NCI-H1436 (cell line): ENCODE measurements around the gene GARS1.
"Not testable (repeated sequence)": the region's sequence is repeated elsewhere in the genome, so short reads cannot be mapped to it uniquely, and the experiment has no call there.

Source experiments
- DNase-seq: peaks from one replicate; lab custom pipeline; 2025; lab: John Stamatoyannopoulos, UW

GARS1 gene

DNA sequence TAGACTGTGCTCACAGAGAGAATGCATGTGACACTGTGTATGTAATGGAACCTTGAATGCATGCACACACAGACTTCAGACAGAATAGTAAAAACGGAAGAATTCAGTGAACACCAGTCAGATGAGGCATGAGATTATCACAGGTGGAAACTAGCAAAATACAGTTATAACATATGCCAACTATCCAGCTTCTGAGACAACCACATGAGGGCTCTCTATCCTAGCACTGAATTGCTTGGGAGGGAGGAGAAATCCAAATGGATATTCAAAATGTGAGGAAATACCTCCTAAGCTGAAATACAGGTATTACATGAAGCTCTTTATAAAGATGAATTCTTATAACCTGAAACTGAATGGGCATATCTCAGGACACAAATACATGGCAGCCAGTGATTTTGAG, 30.6 kb downstream of the GARS1 start:
- no peak for DNase-seq

DNA sequence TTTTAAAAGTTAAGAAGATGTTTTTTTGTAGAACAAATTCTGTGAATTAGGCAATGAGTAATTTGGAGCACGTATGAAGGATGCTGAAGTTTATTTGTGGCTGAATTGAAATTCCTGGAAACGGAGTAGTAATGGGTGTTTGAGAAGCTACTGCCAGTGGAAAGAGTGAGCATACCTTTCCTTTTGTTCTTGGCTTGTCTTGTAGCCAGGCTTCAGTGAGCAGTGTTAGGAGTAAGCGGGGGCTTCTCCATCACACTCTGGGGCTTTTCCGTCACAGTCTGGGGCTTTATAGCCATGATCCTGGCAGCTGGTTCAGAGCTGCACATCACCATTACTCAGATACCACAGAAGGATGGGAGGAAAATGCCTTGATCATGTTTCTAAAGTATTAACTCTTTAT, 32.3 kb downstream of the GARS1 start:
- no peak for DNase-seq

DNA sequence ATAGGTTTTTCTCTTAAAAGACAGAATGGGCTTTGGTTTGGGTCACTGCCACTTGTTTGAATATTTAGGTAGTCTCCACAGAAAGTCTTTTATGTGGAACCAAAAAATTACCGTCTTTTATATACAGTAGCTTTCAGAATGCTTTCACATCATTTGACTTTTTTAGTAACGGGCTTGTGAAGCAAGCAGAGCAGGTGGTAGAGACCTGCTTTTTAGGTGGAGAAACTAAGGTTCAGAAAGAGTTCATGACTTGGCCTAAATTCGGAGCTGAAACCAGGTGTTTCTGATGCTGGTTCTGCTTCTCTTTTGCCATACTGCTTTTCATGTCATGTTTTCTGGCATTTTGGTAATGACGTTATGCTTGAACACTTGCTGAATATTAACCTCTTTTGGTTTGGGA, 36.3 kb downstream of the GARS1 start:
- DNase-seq: no peak

DNA sequence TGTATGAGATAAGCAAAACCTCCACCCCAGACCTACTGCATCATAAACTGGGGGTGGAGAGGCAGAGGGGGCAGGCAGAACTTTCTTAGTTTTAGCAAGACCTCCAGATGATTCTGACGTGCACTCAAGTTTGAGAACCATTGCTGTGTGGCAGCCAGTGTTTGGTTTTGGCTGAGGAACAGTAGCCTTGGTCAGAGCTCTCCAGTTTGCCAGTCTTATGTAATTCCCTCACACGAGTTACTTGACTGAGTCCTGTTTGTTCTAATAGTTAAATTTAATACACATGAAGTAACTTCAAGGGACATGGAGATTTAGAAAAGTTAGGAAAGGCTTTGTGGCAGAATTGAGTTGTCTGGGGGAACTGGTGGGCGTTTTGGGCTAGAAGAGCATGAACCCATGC, 38.5 kb downstream of the GARS1 start:
- no peak for DNase-seq

DNA sequence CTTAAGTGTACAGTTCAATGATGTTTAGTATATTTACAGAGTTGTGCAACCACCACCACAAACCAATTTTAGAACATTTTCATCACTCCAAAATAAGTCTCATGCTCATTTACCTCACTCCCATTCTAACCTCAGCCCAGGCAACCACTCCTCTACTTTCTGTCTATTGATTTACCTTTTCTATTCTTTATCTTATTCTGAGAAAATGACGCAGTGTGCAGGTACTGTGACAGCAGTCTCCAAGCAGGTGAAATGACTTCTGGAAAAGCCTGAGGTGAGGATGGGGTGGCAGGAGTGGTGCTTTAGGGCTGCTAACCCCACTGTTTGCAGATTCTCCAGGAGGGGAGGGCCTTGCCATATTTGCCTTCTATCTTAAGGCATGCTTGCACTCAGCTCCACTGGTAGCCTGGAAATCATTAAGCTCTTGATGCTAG, 39.5 kb downstream of the GARS1 start:
- no peak for DNase-seq

DNA sequence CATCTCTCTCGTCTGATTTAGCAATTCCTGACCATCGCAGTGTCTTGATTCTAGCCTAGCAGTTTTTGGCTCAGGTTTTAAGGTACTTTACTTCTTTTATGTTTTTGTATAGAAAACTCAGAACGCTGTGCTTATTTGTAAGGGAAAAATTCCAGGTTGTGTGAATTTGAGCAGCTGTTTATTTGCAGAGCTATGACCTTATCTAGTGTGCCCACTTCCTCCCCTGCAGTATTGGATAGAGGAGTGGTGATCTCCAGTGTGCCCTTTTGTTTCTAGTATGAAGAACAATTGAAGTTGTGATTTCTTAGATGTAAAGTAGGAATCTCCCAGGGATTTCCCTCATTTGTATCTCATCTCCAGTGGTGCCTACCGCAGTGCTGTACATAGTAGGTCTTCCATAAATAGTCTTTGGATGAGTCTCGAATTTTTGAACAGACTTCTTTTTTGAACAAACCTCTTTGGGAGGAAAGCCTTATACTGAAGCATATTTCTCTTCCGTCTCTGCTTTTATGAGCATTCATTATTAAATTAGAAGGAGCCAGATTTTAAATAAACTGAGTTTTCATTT, 40.0 kb downstream of the GARS1 start:
- no peak for DNase-seq

DNA sequence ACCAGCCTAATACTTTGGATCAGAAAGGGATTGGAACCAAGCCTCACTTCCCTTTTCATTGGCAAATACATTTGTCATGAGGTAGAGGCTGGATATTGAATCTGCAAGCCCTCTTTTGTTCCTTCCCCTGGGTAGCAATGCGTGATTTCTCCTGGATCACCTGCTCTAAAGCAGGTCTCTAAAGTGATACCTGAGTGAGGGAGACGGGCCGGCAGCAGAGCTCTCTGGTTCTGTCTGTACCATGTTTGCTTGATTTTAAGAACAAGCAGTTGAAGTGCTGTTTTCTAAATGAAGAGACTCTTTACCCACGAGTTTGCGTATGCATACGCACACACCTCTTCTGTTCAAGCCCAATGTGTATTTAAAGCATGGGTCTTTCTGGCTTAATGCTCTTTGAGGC, 41.1 kb downstream of the GARS1 start:
- no peak for DNase-seq

DNA sequence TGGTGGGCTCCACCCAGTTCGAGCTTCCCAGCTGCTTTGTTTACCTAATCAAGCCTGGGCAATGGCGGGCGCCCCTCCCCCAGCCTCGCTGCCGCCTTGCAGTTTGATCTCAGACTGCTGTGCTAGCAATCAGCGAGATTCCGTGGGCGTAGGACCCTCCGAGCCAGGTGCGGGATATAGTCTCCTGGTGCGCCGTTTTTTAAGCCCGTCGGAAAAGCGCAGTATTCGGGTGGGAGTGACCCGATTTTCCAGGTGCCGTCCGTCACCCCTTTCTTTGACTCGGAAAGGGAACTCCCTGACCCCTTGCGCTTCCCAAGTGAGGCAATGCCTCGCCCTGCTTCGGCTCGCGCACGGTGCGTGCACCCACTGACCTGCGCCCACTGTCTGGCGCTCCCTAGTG, 47.6 kb downstream of the GARS1 start:
- DNase-seq: not testable (repeated sequence)

DNA sequence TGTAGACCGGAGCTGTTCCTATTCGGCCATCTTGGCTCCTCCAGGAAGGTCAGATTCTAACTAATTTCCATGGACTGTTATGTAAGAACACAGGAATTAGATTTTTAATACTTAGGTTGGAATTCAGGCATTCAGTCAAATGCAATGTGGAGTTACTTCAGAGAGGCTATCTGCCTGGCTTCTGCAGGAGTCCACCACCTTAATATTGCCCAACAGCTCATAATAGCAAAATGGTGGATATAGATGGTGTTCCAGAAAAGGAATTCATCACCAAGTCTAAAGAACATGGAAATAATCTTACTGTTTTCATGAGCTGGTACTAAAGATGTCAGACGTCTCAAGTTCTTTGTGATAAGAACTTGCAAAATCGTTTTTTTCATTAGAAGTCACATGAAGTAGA, 48.1 kb downstream of the GARS1 start:
- no peak for DNase-seq

DNA sequence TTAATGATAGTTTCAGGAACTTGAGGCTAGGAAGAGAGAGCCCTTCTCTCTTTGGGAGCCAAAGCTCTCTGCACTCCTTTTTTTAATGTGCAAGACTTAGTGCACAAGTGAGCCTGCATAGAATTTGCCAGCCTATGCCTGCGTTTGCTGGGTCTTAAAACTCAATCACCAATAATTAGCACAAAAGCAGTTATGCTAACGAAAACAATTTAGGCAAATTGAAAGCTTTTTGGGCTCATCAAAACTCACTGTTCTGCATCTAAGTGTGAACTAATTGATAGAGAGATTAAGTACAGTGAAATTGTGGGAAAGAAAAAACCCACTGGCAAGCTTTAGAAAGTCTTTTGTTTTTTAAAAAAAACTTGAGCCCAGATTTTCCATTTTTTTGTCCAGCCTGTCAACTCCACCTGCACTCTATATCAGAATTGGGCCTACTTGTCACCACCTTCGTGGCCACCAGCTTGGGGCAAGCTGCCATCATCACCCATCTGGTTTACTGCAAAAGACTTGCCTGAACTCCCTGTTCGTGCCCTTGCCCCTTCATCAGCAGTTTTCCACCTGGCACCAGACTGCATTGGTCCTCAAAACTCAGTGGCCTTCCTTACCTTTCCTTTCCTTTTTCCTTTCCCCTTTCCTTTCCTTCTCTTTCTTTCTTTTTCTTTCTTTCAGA, 49.7 kb downstream of the GARS1 start:
- no peak for DNase-seq

DNA sequence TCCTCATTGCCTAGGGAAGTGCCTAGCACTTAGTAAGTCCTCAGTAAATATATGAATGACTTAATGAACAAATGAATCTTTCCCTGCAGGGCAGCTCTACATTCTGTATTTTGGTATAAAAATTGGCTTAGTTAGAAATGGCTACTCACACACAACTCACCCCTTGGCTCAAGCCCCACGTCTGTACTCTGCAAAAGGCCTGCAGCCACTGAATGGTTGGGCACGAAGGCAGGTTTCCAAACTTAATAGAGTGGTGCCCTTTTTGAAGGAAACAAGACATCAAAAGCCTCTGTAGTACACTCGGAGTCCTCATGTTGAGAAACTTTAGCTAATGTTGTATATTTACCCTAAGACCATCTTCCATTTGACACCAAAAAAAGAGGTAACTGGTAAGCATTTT, 51.0 kb downstream of the GARS1 start:
- DNase-seq: no peak

DNA sequence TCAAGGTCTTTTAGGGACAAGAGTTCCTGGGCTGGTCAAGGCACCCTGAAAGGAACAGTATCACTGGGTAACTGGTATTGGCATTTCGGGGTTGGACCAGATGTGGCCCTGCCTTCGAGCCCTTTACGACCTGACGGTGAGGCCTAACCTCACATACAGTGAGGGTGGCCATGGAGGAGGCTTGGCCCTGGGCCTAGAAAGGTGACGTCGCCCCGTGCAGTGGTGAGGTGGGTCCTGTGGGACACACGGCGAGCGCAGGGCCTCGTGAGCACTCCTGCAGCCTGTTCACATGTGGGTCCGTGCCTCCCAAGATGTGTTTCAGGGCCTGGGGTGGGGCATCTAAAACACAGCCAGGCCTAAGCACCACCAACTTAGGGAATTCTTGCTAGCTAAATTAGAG, 51.5 kb downstream of the GARS1 start:
- no peak for DNase-seq

DNA sequence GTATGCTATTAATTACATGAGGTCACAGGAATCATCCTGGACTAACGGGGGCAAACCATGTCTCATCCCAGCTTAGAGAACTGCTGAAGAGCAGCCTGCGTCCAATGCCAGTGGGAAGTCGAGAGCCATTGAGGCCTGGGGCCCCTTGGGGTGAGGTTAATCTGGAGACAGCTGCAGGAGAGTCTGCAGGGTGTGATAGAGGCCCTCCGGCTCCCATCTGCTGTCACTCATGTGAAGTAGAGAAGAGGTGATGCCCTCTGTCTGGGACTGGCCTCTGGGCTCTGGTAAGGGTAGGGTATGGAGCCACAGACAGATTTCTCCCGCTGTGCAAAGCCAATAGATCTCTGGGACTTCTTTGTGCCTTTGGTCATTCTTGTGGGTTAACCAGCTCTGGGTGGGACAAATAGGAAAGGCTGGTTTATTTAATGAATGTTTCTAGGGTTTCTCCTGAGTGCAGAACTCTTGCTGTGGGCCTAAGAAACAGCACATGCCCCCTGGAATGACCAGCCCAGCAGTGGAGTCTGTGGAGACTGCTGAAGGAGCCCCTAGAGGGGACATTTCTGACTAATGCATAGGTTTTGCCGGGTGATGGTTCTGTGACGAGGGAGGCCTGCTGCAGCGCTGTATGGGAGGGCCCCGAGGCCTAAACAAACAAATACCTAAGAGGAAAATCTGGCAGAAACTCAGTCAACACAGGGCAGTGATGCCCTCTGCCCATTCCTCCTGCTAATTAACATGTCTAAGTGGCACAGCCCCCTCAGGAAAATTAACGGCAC, 53.1 kb downstream of the GARS1 start:
- no peak for DNase-seq

DNA sequence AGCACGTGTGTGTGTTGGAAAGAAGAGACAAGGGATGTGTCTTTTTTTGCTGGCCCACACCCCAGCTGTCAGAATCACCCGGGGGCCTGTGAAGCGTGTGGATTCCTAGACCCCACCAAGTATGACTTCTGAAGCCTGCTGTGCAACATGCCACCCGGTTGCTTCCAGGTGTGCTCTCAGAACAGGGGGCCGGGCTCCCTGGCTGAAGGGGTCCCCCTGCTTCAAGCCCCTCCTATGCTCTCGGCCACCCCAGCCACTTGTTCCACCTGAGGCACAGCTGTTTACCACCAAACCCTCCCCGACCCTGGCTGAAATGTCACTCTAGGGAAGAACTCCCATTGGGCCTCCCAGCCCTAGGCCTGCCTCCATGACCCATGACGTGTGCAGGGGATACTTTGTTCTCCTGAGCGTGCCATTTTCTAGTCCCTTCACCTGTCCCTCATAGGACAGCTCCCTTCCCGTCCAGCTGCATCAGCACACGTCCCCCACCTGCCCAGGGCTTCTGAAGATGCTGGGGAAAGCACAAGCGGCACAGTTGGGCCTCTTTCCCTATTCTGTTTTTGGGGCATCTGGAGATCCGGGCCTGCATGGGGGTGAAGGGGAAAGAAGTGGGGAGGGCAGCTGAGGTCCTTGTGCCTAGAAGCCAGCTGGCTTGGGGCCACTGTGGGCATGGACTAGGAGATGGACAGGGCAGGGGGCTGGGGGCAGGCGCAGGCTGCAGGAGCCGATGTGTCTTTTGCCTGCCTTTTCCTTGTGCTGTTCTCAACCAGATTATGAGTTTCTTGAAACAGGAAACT, 54.3 kb downstream of the GARS1 start:
- DNase-seq: no peak

DNA sequence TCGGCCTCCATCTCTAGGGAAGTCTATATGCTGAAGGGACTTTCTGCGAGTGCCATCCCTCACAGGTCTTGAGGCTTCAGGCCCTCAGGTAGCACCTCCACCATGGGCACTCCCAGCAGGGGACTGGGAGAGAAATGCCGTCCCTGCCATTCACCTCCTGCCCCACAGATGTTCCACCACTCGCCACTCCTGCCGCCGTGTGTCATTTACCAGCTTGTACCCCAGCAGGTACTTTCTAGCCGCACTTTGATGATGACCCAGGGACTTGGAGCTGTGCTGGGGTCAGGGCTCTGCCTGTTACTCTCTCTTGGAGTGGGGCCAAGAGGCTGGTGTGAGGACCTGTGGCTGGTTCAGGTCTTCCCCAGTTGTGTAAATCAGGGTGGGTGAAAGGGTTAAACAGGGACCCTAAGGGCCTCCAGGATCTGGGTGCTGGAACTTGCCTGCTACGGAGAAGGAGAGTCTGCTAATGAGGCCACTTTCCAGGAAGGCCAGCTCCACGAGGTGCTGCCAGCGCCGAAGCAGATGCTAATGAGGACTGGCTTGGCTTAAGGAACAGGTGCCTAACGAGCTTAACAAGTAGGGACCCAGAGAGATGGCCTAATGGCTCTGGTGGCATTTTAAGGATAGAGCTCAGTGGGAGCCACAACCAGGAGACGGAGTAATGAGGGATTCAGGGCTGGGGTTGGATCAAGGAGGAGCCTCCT, 55.2 kb downstream of the GARS1 start:
- DNase-seq: no peak

DNA sequence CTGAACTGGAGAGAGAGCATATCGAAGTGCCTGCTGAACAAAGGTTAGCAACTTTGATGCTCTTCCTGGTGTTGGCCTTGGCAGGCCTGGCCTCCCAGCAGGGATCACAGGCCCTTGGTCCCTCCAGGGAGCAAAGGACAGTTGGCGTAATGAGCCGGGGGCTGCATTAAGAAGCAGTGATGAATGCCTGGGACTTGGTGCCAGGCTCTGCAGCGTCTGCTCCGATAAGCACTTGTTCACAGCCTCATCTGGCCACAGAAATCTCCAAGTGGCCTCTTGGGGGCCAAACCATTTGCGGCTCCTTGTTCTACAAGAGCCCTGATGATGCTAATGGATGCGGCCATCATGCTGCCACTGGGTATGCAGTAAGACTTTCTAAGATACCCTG, 55.7 kb downstream of the GARS1 start:
- peak; percentile 45 for DNase-seq

DNA sequence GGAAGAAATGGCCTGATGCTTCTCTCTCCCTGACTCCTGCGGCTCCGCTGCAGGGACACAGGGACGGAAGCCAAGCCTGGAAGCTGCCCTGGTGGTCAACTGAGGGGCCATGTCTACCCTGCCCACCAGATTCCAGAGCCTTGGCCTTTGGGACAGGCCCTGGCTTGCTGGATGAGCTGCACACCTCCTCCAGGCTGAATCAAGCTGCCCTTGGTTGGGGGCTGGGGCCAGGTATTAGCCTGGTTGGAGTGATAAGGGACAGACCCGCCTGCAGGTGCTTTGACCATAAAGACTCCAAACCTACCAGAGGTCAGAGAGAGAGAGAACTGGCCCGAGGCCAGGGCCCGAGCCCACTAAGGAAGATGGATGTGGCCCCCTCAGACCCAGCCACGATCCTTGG, 57.5 kb downstream of the GARS1 start:
- DNase-seq: no peak

DNA sequence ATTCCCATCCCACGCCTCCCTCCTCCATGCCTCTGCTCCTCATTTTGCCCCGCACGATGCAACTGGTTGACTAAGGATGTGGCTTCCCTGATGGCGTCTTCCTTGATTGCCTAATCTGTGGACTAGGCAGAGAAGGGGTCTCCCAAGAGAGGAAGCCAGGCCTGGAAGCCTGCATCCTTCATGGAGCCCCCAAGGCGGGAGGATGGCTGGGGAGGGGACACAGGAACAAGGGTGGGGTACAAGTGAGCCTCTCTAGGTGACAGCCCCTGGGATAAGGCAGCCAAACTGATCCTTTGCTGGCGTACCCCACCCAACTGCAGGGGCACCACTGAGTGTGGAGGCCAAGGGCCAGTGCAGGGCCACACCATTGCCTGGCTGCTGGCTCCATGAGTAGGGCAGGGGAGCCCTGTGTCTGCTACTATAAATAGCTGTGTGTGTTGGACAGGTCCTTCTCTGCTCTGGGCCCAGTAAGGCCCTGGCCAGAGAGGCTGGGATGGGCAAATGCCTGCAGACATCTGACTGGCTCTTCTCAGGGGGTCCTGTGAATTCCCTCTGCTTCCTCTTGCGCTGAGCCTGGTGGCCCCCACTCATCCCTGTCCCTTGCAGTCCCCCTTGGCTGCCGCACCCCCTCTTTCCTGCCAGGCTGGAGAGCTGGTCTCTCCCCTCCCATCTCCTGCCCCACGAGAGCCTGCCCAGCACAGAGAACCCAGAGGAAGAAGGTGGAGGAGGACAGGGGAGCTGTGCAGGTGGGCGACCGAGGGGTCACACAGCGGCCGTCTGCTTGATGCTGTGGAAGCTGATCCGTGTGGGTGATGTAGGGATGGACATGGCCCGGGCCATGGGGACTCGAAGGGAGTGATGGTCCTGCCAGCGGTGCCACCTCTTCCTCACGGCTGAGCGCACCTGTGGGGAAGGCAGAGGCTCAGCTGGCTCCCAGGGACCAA, 58.3 kb downstream of the GARS1 start:
- DNase-seq: no peak

DNA sequence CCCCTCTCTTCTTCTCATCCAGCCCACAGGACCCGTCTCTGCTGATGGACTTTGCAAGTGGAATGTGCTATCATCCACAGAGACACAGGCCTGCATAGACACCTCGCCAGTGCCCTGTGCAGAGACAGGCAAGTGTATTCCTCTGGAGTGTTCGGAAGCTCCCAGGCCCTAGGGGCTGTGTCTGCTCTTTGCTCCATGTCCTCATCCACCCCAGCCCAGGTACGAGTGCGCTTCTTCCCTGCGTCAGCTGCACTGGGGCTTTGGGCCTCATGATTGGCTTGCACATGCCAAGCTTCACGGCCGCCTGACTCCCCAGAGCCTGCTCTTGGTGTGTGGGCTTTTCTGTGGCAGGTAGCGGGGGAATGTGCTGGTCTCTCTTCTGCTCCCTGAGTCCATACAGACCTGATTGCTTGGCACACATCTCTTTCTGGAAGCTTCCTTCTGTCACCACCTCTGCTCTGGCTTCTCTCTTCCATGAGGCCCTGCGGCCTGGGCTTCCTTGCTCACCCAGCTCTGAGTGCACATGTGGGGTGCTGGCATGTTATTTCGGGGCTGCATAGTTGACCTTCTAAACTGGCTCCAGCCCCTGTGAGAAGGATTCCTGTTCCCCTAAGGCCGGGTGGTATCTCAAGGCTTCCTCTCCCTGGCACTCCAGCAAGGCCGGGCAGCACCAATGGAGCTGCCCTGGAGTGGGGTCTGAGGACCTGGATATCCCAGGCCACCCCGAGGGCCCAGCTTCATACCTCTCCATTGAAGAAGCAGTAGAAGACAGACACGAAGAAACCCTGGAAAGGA, 59.8 kb downstream of the GARS1 start:
- DNase-seq: no peak
